Right renal cortex interstitium (tissue), 3 donors: ENCODE results near the gene ALOX15. TPM values are rescaled to one million over a fixed set of nuclear protein-coding genes. Genes with fewer than 3 reads are reported as not detected.

Source experiments
- polyA plus RNA-seq, 3 donors: library from polyadenylated mRNA; unstranded; fragments of 120-200 nt; gene quantifications; one replicate each; pipeline ENCODE4 v1.2.1, GENCODE V29; 2013; ENCODE audit not compliant: insufficient read length in 3 of 3

ALOX15 gene
- polyA plus RNA-seq, 3 donors: 0.37 to 0.43 (median 0.37) TPM

Other genes with a start within 250 kb of the ALOX15 start
- gene SPNS3, start 207.7 kb downstream of the ALOX15 start, polyA plus RNA-seq: 1 to 10 TPM; 1.5 to 2.4 (median 1.9) TPM
- gene SPNS2, start 142.8 kb downstream of the ALOX15 start, polyA plus RNA-seq: 10 to 100 TPM; 30.9 to 41.5 (median 37.0) TPM
- 10 to 100 TPM; 29.9 to 32.4 (median 31.5) TPM for gene MYBBP1A, start 86.3 kb downstream of the ALOX15 start, polyA plus RNA-seq
- gene GGT6, start 81.1 kb downstream of the ALOX15 start, polyA plus RNA-seq: 1 to 10 TPM; 6.1 to 8.6 (median 7.1) TPM
- gene SMTNL2, start 57.1 kb downstream of the ALOX15 start, polyA plus RNA-seq: 10 to 100 TPM; 48.1 to 55.6 (median 52.2) TPM
- 10 to 100 TPM; 34.8 to 39.2 (median 38.9) TPM for gene PELP1, start 62.5 kb upstream of the ALOX15 start, polyA plus RNA-seq
- gene ARRB2, start 69.0 kb upstream of the ALOX15 start, polyA plus RNA-seq: 10 to 100 TPM; 26.7 to 27.9 (median 26.7) TPM
- 10 to 100 TPM; 26.0 to 28.7 (median 28.0) TPM for gene MED11, start 89.8 kb upstream of the ALOX15 start, polyA plus RNA-seq
- gene ZMYND15, start 98.2 kb upstream of the ALOX15 start, polyA plus RNA-seq: under 1 TPM; 0.42 to 0.54 (median 0.47) TPM
- 10 to 100 TPM; 11.0 to 13.8 (median 11.5) TPM for gene CXCL16, start 98.2 kb upstream of the ALOX15 start, polyA plus RNA-seq
- 1 to 10 TPM in 2 of 3 donors, under 1 TPM in 1; 0.69 to 1.5 (median 1.4) TPM for gene TM4SF5, start 130.2 kb upstream of the ALOX15 start, polyA plus RNA-seq
- under 1 TPM; 0.33 to 0.61 (median 0.39) TPM for gene VMO1, start 144.7 kb upstream of the ALOX15 start, polyA plus RNA-seq
- gene GLTPD2, start 147.3 kb upstream of the ALOX15 start, polyA plus RNA-seq: 1 to 10 TPM; 3.8 to 5.4 (median 4.1) TPM
- gene PSMB6, start 154.5 kb upstream of the ALOX15 start, polyA plus RNA-seq: 100 to 1,000 TPM; 135 to 147 (median 142) TPM
- gene PLD2, start 165.5 kb upstream of the ALOX15 start, polyA plus RNA-seq: 10 to 100 TPM; 30.7 to 35.9 (median 31.9) TPM
- gene MINK1, start 191.7 kb upstream of the ALOX15 start, polyA plus RNA-seq: 10 to 100 TPM; 51.6 to 60.6 (median 52.2) TPM